NCI-H2227 (cell line): ENCODE measurements around the gene TEX38.

ENCODE experiments used
- DNase-seq: peaks from one replicate; lab custom pipeline; 2025; ENCODE audit not compliant: unreplicated experiment; lab: John Stamatoyannopoulos, UW

Gene TEX38

DNA sequence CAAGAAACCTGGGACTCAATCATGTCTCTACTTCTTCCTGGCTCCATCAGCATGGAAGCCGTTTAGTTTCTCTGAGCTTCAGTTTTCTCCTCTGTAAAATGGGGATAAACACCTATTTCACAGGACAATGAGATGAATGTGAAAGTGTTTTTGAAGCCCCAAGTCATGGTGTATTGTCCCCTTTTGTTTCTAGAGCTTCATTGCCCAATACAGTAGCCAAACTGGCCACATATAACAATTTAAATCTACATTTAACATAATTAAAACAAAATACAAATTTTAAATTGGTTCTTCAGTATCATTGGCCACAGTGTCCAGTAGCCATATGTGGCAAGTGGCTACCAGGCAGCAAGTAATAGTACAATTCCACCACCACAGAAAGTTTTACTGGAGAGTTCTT, 49.5 kb downstream of the TEX38 start:
- DNase-seq = no peak

DNA sequence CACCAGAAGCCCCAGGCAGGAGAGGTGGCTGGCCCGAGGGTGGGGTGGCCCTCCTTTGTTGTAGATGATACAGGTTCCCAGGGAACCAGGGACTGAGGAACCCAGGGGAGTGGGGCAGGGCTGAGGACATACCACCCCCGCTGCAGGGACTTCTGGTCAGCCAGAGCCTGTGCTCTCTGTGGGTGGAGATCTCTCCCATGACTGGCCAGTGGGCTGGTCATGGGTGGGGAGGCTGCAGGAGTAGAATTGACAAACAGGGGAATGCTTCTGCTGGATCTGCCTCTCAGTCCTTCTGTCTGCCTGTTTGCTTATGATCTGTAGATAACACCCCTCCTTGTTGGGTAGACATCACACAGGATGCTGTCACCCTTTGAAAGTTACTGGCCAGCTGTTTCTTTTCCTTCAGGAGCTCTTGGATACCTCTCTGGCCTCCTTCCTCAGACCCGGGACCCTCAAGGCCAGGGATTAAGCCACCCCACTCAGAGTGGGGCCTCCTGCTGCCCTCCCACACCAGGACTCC, 50.1 kb downstream of the TEX38 start:
- DNase-seq = no peak
